IMR-90 (cell line): ENCODE data around the gene RNF14. TPM values are rescaled to one million over a fixed set of nuclear protein-coding genes. Genes with fewer than 3 reads are reported as not detected.

Source experiments
- ATAC-seq: fragments of 200-7000 bp; cut with Tn5 transposase; 2 replicates; pipeline ENCODE4 v1.9.1; 2020; ENCODE audit warnings: low read depth, mild to moderate bottlenecking, moderate library complexity
- BruUV-seq: library from RNA; stranded (reverse); fragments of 400-500 nt; replicated peaks from 2 replicates; lab custom pipeline; 2021; lab: Mats Ljungman, UMichigan
- CTCF ChIA-PET: fragments of 300-600 bp; formaldehyde crosslinking; extraction: SDS; loops from one replicate; lab custom pipeline; 2021; ENCODE audit warnings: antibody characterized with exemption; lab: Yijun Ruan, JAX
- POLR2A ChIA-PET: fragments of 300-600 bp; sonication (Branson Sonifier 250); formaldehyde crosslinking; loops from one replicate; lab custom pipeline; 2022; ENCODE audit warnings: antibody characterized with exemption; ENCODE audit not compliant: unreplicated experiment; lab: Charles Lee
- DNase-seq: peaks from one replicate; pipeline ENCODE4 v3.0.0; 2013
- H2AFZ ChIP-seq: replicated peaks from 2 replicates; pipeline ENCODE3; 2013; ENCODE audit warnings: low read length, mild to moderate bottlenecking; ENCODE audit not compliant: poor library complexity
- H2AK5ac ChIP-seq: 2 replicates; pipeline ENCODE4 v1.6.1; 2013; ENCODE audit warnings: low read depth, low read length, inconsistent platforms
- H2AK9ac ChIP-seq: replicated peaks from 2 replicates; pipeline ENCODE3; 2013; ENCODE audit warnings: mild to moderate bottlenecking, low read depth, low read length, moderate library complexity; ENCODE audit not compliant: poor library complexity
- H2BK120ac ChIP-seq: 2 replicates; pipeline ENCODE4 v1.6.1; 2013; ENCODE audit warnings: low read depth, low read length, inconsistent platforms
- H2BK15ac ChIP-seq: 3 replicates; pipeline ENCODE4 v1.6.1; 2013; ENCODE audit warnings: low read depth, low read length, inconsistent platforms
- H2BK20ac ChIP-seq: 2 replicates; pipeline ENCODE4 v1.6.1; 2013; ENCODE audit warnings: low read depth, mild to moderate bottlenecking, inconsistent platforms, low read length, moderate library complexity
- H2BK5ac ChIP-seq: 2 replicates; pipeline ENCODE4 v1.6.1; 2013; ENCODE audit warnings: mild to moderate bottlenecking, low read depth, low read length, inconsistent platforms; ENCODE audit not compliant: poor library complexity, severe bottlenecking
- H3K14ac ChIP-seq: replicated peaks from 2 replicates; pipeline ENCODE4 v1.6.1; 2013; ENCODE audit warnings: low read depth, low read length, inconsistent platforms
- H3K18ac ChIP-seq: 2 replicates; pipeline ENCODE4 v1.6.1; 2013; ENCODE audit warnings: low read depth, low read length, control low read depth
- H3K23ac ChIP-seq: 2 replicates; pipeline ENCODE4 v1.6.1; 2013; ENCODE audit warnings: low read depth, low read length, inconsistent platforms
- H3K27ac ChIP-seq: 2 replicates; pipeline ENCODE4 v1.5.1; 2013; ENCODE audit warnings: mild to moderate bottlenecking, control low read depth, low read length; ENCODE audit not compliant: insufficient read depth
- H3K27me3 ChIP-seq: 2 replicates; pipeline ENCODE4 v1.6.1; 2013; ENCODE audit warnings: low read length; ENCODE audit not compliant: control insufficient read depth, insufficient read depth
- H3K36me3 ChIP-seq: 2 replicates; pipeline ENCODE4 v1.6.1; 2013; ENCODE audit warnings: low read length, mixed read lengths; ENCODE audit not compliant: control insufficient read depth, insufficient read depth
- H3K4ac ChIP-seq: 2 replicates; pipeline ENCODE4 v1.6.1; 2013; ENCODE audit warnings: low read depth, low read length, inconsistent platforms
- H3K4me1 ChIP-seq: 2 replicates; pipeline ENCODE4 v1.6.1; 2013; ENCODE audit warnings: low read length, mixed read lengths; ENCODE audit not compliant: control insufficient read depth, insufficient read depth
- H3K4me2 ChIP-seq: 2 replicates; pipeline ENCODE4 v1.6.1; 2013; ENCODE audit warnings: low read depth, mild to moderate bottlenecking, control low read depth, low read length, moderate library complexity
- H3K4me3 ChIP-seq: 2 replicates; pipeline ENCODE4 v1.5.1; 2013; ENCODE audit warnings: low read depth, mild to moderate bottlenecking, control low read depth, low read length, moderate library complexity; ENCODE audit not compliant: insufficient read depth
- H3K56ac ChIP-seq: 2 replicates; pipeline ENCODE4 v1.6.1; 2013; ENCODE audit warnings: low read length, inconsistent platforms; ENCODE audit not compliant: insufficient read depth; ENCODE audit errors: extremely low read depth
- H3K79me1 ChIP-seq, 2 experiments: 2 replicates each; pipeline ENCODE4 v1.6.1; 2013; ENCODE audit warnings: low read length in 2 of 2, inconsistent platforms in 1 of 2, low read depth in 1 of 2
- H3K9ac ChIP-seq: 2 replicates; pipeline ENCODE4 v1.6.1; 2013; ENCODE audit warnings: low read depth, low read length, control low read depth
- H3K9me1 ChIP-seq: 2 replicates; pipeline ENCODE4 v1.6.1; 2013; ENCODE audit warnings: low read length, inconsistent platforms; ENCODE audit not compliant: insufficient read depth
- H3K9me3 ChIP-seq: 2 replicates; pipeline ENCODE4 v1.6.1; 2013; ENCODE audit warnings: low read length; ENCODE audit not compliant: control insufficient read depth, insufficient read depth
- H4K20me1 ChIP-seq: 2 replicates; pipeline ENCODE4 v1.6.1; 2013; ENCODE audit warnings: low read length, inconsistent platforms; ENCODE audit not compliant: insufficient read depth
- H4K5ac ChIP-seq: 2 replicates; pipeline ENCODE4 v1.6.1; 2013; ENCODE audit warnings: mild to moderate bottlenecking, low read depth, low read length, control low read depth
- H4K8ac ChIP-seq, 2 experiments: 2 replicates each; pipeline ENCODE4 v1.6.1; 2013; ENCODE audit warnings: low read depth in 2 of 2, low read length in 2 of 2, control low read depth in 1 of 2, inconsistent platforms in 1 of 2
- H4K91ac ChIP-seq: 2 replicates; pipeline ENCODE4 v1.6.1; 2013; ENCODE audit warnings: low read depth, low read length, inconsistent platforms; ENCODE audit not compliant: insufficient read depth
- BHLHE40 ChIP-seq: fragments of 150-350 bp; IDR thresholded peaks from 2 replicates; pipeline ENCODE4 v1.6.1; 2016; ENCODE audit warnings: mild to moderate bottlenecking, low read depth, low read length
- CEBPB ChIP-seq: IDR thresholded peaks from 2 replicates; pipeline ENCODE4 v1.6.1; 2012; ENCODE audit warnings: low read depth, low read length, improper control_type of control experiment
- CHD1 ChIP-seq: IDR thresholded peaks from 2 replicates; pipeline ENCODE4 v1.6.1; 2012; ENCODE audit warnings: low read depth, low read length, improper control_type of control experiment
- CTCF ChIP-seq: conservative IDR thresholded peaks from 2 replicates; pipeline ENCODE4 v1.5.1; 2012; ENCODE audit warnings: mild to moderate bottlenecking, low read depth, low read length, improper control_type of control experiment
- ELK1 ChIP-seq: fragments of 150-350 bp; IDR thresholded peaks from 2 replicates; pipeline ENCODE4 v1.6.1; 2016; ENCODE audit warnings: low read depth, mild to moderate bottlenecking, low read length, moderate library complexity, borderline replicate concordance
- FOS ChIP-seq: fragments of 150-350 bp; IDR thresholded peaks from 2 replicates; pipeline ENCODE4 v1.6.1; 2016; ENCODE audit warnings: low read depth, low read length
- MAFK ChIP-seq: IDR thresholded peaks from 2 replicates; pipeline ENCODE4 v1.6.1; 2012; ENCODE audit warnings: low read depth, low read length, improper control_type of control experiment
- MAZ ChIP-seq: IDR thresholded peaks from 2 replicates; pipeline ENCODE4 v1.6.1; 2012; ENCODE audit warnings: low read depth, mild to moderate bottlenecking, low read length, improper control_type of control experiment, moderate library complexity, borderline replicate concordance
- NFE2L2 ChIP-seq: fragments of 150-350 bp; IDR thresholded peaks from 2 replicates; pipeline ENCODE4 v1.6.1; 2016; ENCODE audit warnings: low read depth, mild to moderate bottlenecking, low read length
- POLR2A ChIP-seq: IDR thresholded peaks from 2 replicates; pipeline ENCODE4 v1.6.1; 2012; ENCODE audit warnings: mild to moderate bottlenecking, low read depth, low read length
- RAD21 ChIP-seq: IDR thresholded peaks from 2 replicates; pipeline ENCODE4 v1.6.1; 2012; ENCODE audit warnings: low read length, improper control_type of control experiment
- RCOR1 ChIP-seq: IDR thresholded peaks from 2 replicates; pipeline ENCODE4 v1.6.1; 2012; ENCODE audit warnings: mild to moderate bottlenecking, low read length, improper control_type of control experiment; ENCODE audit not compliant: insufficient replicate concordance
- RFX5 ChIP-seq: IDR thresholded peaks from 2 replicates; pipeline ENCODE4 v1.8.0; 2012; ENCODE audit warnings: low read depth, mild to moderate bottlenecking, low read length, moderate library complexity
- WGBS, 2 experiments: methylation state at CpG; one replicate each; pipeline versions ENCODE4 v1.1.5 to v1.1.7; 2013; ENCODE audit warnings: missing lambda C conversion rate in 2 of 2; ENCODE audit not compliant: insufficient read length in 1 of 2; ENCODE audit errors: extremely low coverage in 2 of 2; 5-methylcytosine and 5-hydroxymethylcytosine counted together
- dilution Hi-C: fragments of 300-500 bp; cut with HindIII; formaldehyde crosslinking; loops from one replicate; pipeline ENCODE4 v1.14.3; 2018; ENCODE audit warnings: low sequenced_read_pairs; ENCODE audit not compliant: unreplicated experiment
- in situ Hi-C: fragments of 300-500 bp; cut with MboI; formaldehyde crosslinking; loops from 3 replicates; pipeline ENCODE4 v1.14.3; 2019; ENCODE audit warnings: low sequenced_read_pairs, inconsistent platforms, mixed read lengths
- intact Hi-C: fragments of 100-400 bp; cut with micrococcal nuclease; formaldehyde crosslinking; loops from 2 replicates; pipeline ENCODE4 v1.10.0; 2022
- polyA plus RNA-seq, 3 experiments: library from polyadenylated mRNA; depleted of rRNA; stranded (reverse); fragments of >200 nt; gene quantifications; 2 replicates each; pipeline ENCODE4 v1.2.3, GENCODE V29; 2012; ENCODE audit warnings: low replicate concordance in 1 of 3
- total RNA-seq: library from RNA; depleted of rRNA; stranded (reverse); fragments of >200 nt; gene quantifications from 2 replicates; pipeline ENCODE4 v1.2.3, GENCODE V29; 2012

The RNF14 gene
- total and polyA plus RNA-seq, 2 of the 4 experiments (the other 2 are of a cell fraction): 36.1 to 106 TPM

DNA sequence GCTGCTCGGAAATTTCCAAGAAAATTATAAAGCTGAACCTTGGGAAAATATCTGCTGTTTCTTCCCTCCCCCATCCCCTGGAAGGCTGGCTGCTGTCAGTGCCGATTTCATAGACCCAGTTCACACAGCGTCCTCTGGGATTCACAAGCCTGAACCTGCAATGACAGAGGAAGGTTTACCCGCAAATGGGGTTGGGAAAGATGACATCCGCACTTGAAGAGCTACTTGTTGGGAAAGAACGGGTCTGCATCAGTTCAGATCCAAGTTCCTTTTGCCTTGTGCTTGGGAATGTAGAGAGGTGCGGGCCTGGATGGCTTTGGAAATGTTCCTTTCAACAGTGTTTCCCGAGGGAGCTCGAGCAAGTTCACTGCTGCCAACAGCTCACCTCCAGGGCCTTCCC is 24.8 kb upstream of the RNF14 start:
- Histone ChIP-seq H3K4me2 (no peak overlapping the region), H3K4me3 (no peak overlapping the region), H4K91ac (no peak overlapping the region), H3K23ac (no peak overlapping the region), H2BK120ac (no peak overlapping the region), H3K18ac (no peak overlapping the region), H3K9ac (no peak overlapping the region), H2AK5ac (no peak overlapping the region), H2BK20ac (no peak overlapping the region), H3K4me1 (peaks cover 2% of the 10 kb centered on the region; the same call in 1 of the 2 replicates), H3K14ac (no peak overlapping the region), H3K9me3 (no peaks in the 10 kb centered on the region), H3K27ac (no peak overlapping the region), H2BK15ac (no peak overlapping the region), H3K4ac (no peak overlapping the region), H3K9me1 (peaks cover 7% of the 10 kb centered on the region; the same call in 1 of the 2 replicates), H3K27me3 (peaks cover 6% of the 10 kb centered on the region; the same call in 1 of the 2 replicates), H4K8ac (no peak overlapping the region), H4K20me1 (peaks cover 3% of the 10 kb centered on the region; the same call in 1 of the 2 replicates), H3K56ac (no peak overlapping the region), H3K36me3 (peaks cover 5% of the 10 kb centered on the region), H2AFZ (no peak overlapping the region), H3K79me1 (no peaks in the 10 kb centered on the region), H2AK9ac (no peak overlapping the region), H4K5ac (no peak overlapping the region), H2BK5ac (no peak overlapping the region)
- ChIA-PET POLR2A (no interaction called here), CTCF (interaction anchor here (0.5 to 1.8 kb wide), 4 partner anchors 16 to 252 kb away, joined by 3 to 6 read pairs (median 3); no protein-coding TSS in a partner anchor)
- dilution Hi-C loops: no loop called here
- 82% methylated on average over 2 of the region's 9 CpGs; no CpG with 5 or more reads in 1 of the 2 experiments for WGBS, 2 experiments
- intact Hi-C loops: no loop called here
- no peak for ATAC-seq
- no peak for TF ChIP-seq RAD21
- TF ChIP-seq CHD1: no peak
- no peak for TF ChIP-seq CTCF
- TF ChIP-seq MAFK: no peak
- TF ChIP-seq RCOR1: no peak
- TF ChIP-seq NFE2L2: no peak
- no peak for TF ChIP-seq CEBPB
- no peak for TF ChIP-seq ELK1
- TF ChIP-seq FOS: no peak
- no peak for TF ChIP-seq POLR2A
- TF ChIP-seq MAZ: no peak
- TF ChIP-seq RFX5: no peak
- TF ChIP-seq BHLHE40: no peak
- DNase-seq: no peak
- BruUV-seq: no TSS peak
- in situ Hi-C loops: no loop called here
